Activated CD4-positive, alpha-beta memory T cell treated with anti-CD3 and anti-CD28 coated beads for 36 hours (primary cell): ENCODE measurements around the gene BIRC2. TPM values are rescaled to one million over a fixed set of nuclear protein-coding genes. Genes with fewer than 3 reads are reported as not detected.

Source experiments
- CTCF ChIA-PET: fragments of 350-600 bp; sonication (Branson Sonifier 250); formaldehyde crosslinking; loops from one replicate; lab custom pipeline; 2021; ENCODE audit warnings: antibody characterized with exemption, inconsistent platforms; lab: Charles Lee
- POLR2A ChIA-PET: fragments of 350-600 bp; sonication (Branson Sonifier 250); formaldehyde crosslinking; loops from one replicate; lab custom pipeline; 2021; ENCODE audit warnings: antibody characterized with exemption; lab: Charles Lee
- DNase-seq: peaks from one replicate; pipeline ENCODE4 v3.0.0-alpha.2; 2020
- H3K27ac Mint-ChIP-seq: one replicate; pipeline ENCODE4 v1.8.0; 2021; ENCODE audit warnings: mixed read lengths
- H3K27me3 Mint-ChIP-seq: one replicate; pipeline ENCODE4 v1.8.0; 2021; ENCODE audit warnings: mixed read lengths
- H3K36me3 Mint-ChIP-seq: one replicate; pipeline ENCODE4 v1.8.0; 2021; ENCODE audit warnings: mixed read lengths
- H3K4me1 Mint-ChIP-seq: one replicate; pipeline ENCODE4 v1.8.0; 2021; ENCODE audit warnings: low read depth, mixed read lengths
- H3K4me3 Mint-ChIP-seq: one replicate; pipeline ENCODE4 v1.8.0; 2021; ENCODE audit warnings: mild to moderate bottlenecking, mixed read lengths
- H3K9me3 Mint-ChIP-seq: one replicate; pipeline ENCODE4 v1.8.0; 2021; ENCODE audit warnings: mixed read lengths
- intact Hi-C: fragments of 100-400 bp; cut with micrococcal nuclease; formaldehyde crosslinking; loops from one replicate; pipeline ENCODE4 v1.15.1; 2023
- total RNA-seq, 2 experiments: library from RNA; stranded (reverse); gene quantifications; one replicate each; pipeline ENCODE4 v1.2.3, GENCODE V29; 2021

BIRC2 gene
- total RNA-seq, 2 experiments from 2014 or later = 33.7 to 34.3 TPM

GRCh38 chr11:102375720-102376399, 28.8 kb downstream of the BIRC2 start:
- intact Hi-C loops = no loop called here
- Mint-ChIP-seq H3K4me3 (no peak overlapping the region), H3K27me3 (no peaks in the 10 kb centered on the region), H3K36me3 (peaks cover 41% of the 10 kb centered on the region), H3K9me3 (no peaks in the 10 kb centered on the region), H3K27ac (no peak overlapping the region), H3K4me1 (peaks cover 22% of the 10 kb centered on the region)
- no peak for DNase-seq
- ChIA-PET POLR2A (interaction anchor here (1.2 kb wide), 1 partner anchor 9 kb away, joined by 3 read pairs; no protein-coding TSS in a partner anchor), CTCF (interaction anchor here (0.6 to 2.7 kb wide), 6 partner anchors 15 to 122 kb away, joined by 3 to 13 read pairs (median 5); no protein-coding TSS in a partner anchor)

- peaks cover 19% of the 10 kb centered on the region for H3K4me1 Mint-ChIP-seq
- H3K9me3 Mint-ChIP-seq = no peaks in the 10 kb centered on the region
- peaks cover 37% of the 10 kb centered on the region for H3K36me3 Mint-ChIP-seq
- intact Hi-C loops = no loop called here
- no peak for DNase-seq
- H3K27me3 Mint-ChIP-seq = no peaks in the 10 kb centered on the region
- no peak overlapping the region for H3K4me3 Mint-ChIP-seq
- ChIA-PET POLR2A (no interaction called here), CTCF (interaction anchor here (4.8 kb wide), 1 partner anchor 13 kb away, joined by 38 read pairs; no protein-coding TSS in a partner anchor)
- no peak overlapping the region for H3K27ac Mint-ChIP-seq
Measured at GRCh38 chr11:102377891-102378290, 30.9 kb downstream of the BIRC2 start.

GRCh38 chr11:102378818-102379217, 31.8 kb downstream of the BIRC2 start:
- H3K36me3 Mint-ChIP-seq = peaks cover 36% of the 10 kb centered on the region
- H3K27ac Mint-ChIP-seq = no peak overlapping the region
- H3K4me1 Mint-ChIP-seq = peaks cover 17% of the 10 kb centered on the region
- DNase-seq = no peak
- POLR2A ChIA-PET = no interaction called here
- no peak overlapping the region for H3K4me3 Mint-ChIP-seq
- H3K9me3 Mint-ChIP-seq = no peaks in the 10 kb centered on the region
- H3K27me3 Mint-ChIP-seq = no peaks in the 10 kb centered on the region
- CTCF ChIA-PET = interaction anchor here (4.8 kb wide), 1 partner anchor 12 kb away, joined by 38 read pairs; no protein-coding TSS in a partner anchor
- intact Hi-C loops = no loop called here

- Mint-ChIP-seq H3K4me1 (peaks cover 18% of the 10 kb centered on the region), H3K27me3 (no peaks in the 10 kb centered on the region), H3K9me3 (no peaks in the 10 kb centered on the region), H3K4me3 (no peak overlapping the region), H3K36me3 (peaks cover 42% of the 10 kb centered on the region), H3K27ac (no peak overlapping the region)
- no peak for DNase-seq
- POLR2A ChIA-PET = no interaction called here
- CTCF ChIA-PET = interaction anchor here (4.8 kb wide), 1 partner anchor 9 kb away, joined by 38 read pairs; no protein-coding TSS in a partner anchor
- intact Hi-C loops = no loop called here
Measured at GRCh38 chr11:102382384-102382783, 35.4 kb downstream of the BIRC2 start.

GRCh38 chr11:102383839-102384238, 36.8 kb downstream of the BIRC2 start:
- ChIA-PET POLR2A (interaction anchor here (1.0 kb wide), 1 partner anchor 34 kb away, joined by 3 read pairs; no protein-coding TSS in a partner anchor), CTCF (interaction anchor here (1.2 to 2.2 kb wide), 2 partner anchors 112 to 229 kb away, joined by 4 to 5 read pairs; no protein-coding TSS in a partner anchor)
- no peak overlapping the region for H3K27ac Mint-ChIP-seq
- H3K9me3 Mint-ChIP-seq = no peaks in the 10 kb centered on the region
- no peak overlapping the region for H3K4me3 Mint-ChIP-seq
- H3K36me3 Mint-ChIP-seq = peaks cover 37% of the 10 kb centered on the region
- intact Hi-C loops = no loop called here
- no peaks in the 10 kb centered on the region for H3K27me3 Mint-ChIP-seq
- H3K4me1 Mint-ChIP-seq = peaks cover 15% of the 10 kb centered on the region
- DNase-seq = no peak

- H3K27me3 Mint-ChIP-seq = no peaks in the 10 kb centered on the region
- peaks cover 20% of the 10 kb centered on the region for H3K4me1 Mint-ChIP-seq
- H3K27ac Mint-ChIP-seq = no peak overlapping the region
- no peaks in the 10 kb centered on the region for H3K9me3 Mint-ChIP-seq
- CTCF ChIA-PET = interaction anchor here (1.2 to 2.2 kb wide), 2 partner anchors 112 to 228 kb away, joined by 4 to 5 read pairs; no protein-coding TSS in a partner anchor
- POLR2A ChIA-PET = interaction anchor here (1.0 kb wide), 1 partner anchor 35 kb away, joined by 3 read pairs; no protein-coding TSS in a partner anchor
- no peak overlapping the region for H3K4me3 Mint-ChIP-seq
- no peak for DNase-seq
- intact Hi-C loops = loop anchor here (5.0 kb wide), 1 partner anchor 97 kb away; no protein-coding TSS in a partner anchor
- peaks cover 38% of the 10 kb centered on the region for H3K36me3 Mint-ChIP-seq
Measured at GRCh38 chr11:102384419-102385079, 37.5 kb downstream of the BIRC2 start.

- H3K27me3 Mint-ChIP-seq = no peaks in the 10 kb centered on the region
- no peak for DNase-seq
- POLR2A ChIA-PET = no interaction called here
- H3K4me1 Mint-ChIP-seq = peaks cover 23% of the 10 kb centered on the region
- CTCF ChIA-PET = interaction anchor here (1.2 to 2.2 kb wide), 2 partner anchors 111 to 228 kb away, joined by 4 to 5 read pairs; no protein-coding TSS in a partner anchor
- no peaks in the 10 kb centered on the region for H3K9me3 Mint-ChIP-seq
- intact Hi-C loops = loop anchor here (5.0 kb wide), 1 partner anchor 98 kb away; no protein-coding TSS in a partner anchor
- no peak overlapping the region for H3K27ac Mint-ChIP-seq
- H3K4me3 Mint-ChIP-seq = no peak overlapping the region
- peaks cover 36% of the 10 kb centered on the region for H3K36me3 Mint-ChIP-seq
Measured at GRCh38 chr11:102385085-102386007, 38.3 kb downstream of the BIRC2 start.

GRCh38 chr11:102386136-102386734, 39.2 kb downstream of the BIRC2 start:
- CTCF ChIA-PET = no interaction called here
- no peak for DNase-seq

GRCh38 chr11:102387043-102387781, 40.2 kb downstream of the BIRC2 start:
- H3K36me3 Mint-ChIP-seq = peaks cover 35% of the 10 kb centered on the region

More at GRCh38 chr11:102386136-102386734, 39.2 kb downstream of the BIRC2 start:
- peaks cover 35% of the 10 kb centered on the region for H3K36me3 Mint-ChIP-seq
- no peaks in the 10 kb centered on the region for H3K9me3 Mint-ChIP-seq
- POLR2A ChIA-PET = no interaction called here
- intact Hi-C loops = loop anchor here (5.0 kb wide), 1 partner anchor 99 kb away; no protein-coding TSS in a partner anchor
- no peaks in the 10 kb centered on the region for H3K27me3 Mint-ChIP-seq
- H3K4me1 Mint-ChIP-seq = peaks cover 30% of the 10 kb centered on the region
- H3K4me3 Mint-ChIP-seq = no peak overlapping the region
- H3K27ac Mint-ChIP-seq = peak overlapping the region; percentile 19

GRCh38 chr11:102389253-102389652, 42.2 kb downstream of the BIRC2 start:
- H3K27ac Mint-ChIP-seq = no peak overlapping the region
- H3K4me1 Mint-ChIP-seq = peaks cover 39% of the 10 kb centered on the region
- no peak overlapping the region for H3K4me3 Mint-ChIP-seq
- no peak for DNase-seq
- POLR2A ChIA-PET = no interaction called here
- no peaks in the 10 kb centered on the region for H3K9me3 Mint-ChIP-seq
- intact Hi-C loops = loop anchor here (5.0 kb wide), 1 partner anchor 102 kb away; no protein-coding TSS in a partner anchor
- peaks cover 41% of the 10 kb centered on the region for H3K36me3 Mint-ChIP-seq
- CTCF ChIA-PET = interaction anchor here (0.7 to 5.9 kb wide), 12 partner anchors 9 to 224 kb away, joined by 3 to 38 read pairs (median 6); no protein-coding TSS in a partner anchor
- H3K27me3 Mint-ChIP-seq = no peaks in the 10 kb centered on the region

More at GRCh38 chr11:102387043-102387781, 40.2 kb downstream of the BIRC2 start:
- CTCF ChIA-PET = no interaction called here
- POLR2A ChIA-PET = no interaction called here
- Mint-ChIP-seq H3K27ac (no peak overlapping the region), H3K27me3 (no peaks in the 10 kb centered on the region), H3K4me3 (no peak overlapping the region), H3K4me1 (peaks cover 27% of the 10 kb centered on the region), H3K9me3 (no peaks in the 10 kb centered on the region)
- DNase-seq = no peak
- intact Hi-C loops = loop anchor here (5.0 kb wide), 1 partner anchor 100 kb away; no protein-coding TSS in a partner anchor
